SHP77 (cell line): ENCODE measurements around the gene RPP40.
"Not testable (repeated sequence)": the region's sequence is repeated elsewhere in the genome, so short reads cannot be mapped to it uniquely, and the experiment has no call there.

ENCODE experiments used
- DNase-seq, 2 experiments: peaks; one replicate each; lab custom pipeline; 2025; lab: John Stamatoyannopoulos, UW

The RPP40 gene

DNA sequence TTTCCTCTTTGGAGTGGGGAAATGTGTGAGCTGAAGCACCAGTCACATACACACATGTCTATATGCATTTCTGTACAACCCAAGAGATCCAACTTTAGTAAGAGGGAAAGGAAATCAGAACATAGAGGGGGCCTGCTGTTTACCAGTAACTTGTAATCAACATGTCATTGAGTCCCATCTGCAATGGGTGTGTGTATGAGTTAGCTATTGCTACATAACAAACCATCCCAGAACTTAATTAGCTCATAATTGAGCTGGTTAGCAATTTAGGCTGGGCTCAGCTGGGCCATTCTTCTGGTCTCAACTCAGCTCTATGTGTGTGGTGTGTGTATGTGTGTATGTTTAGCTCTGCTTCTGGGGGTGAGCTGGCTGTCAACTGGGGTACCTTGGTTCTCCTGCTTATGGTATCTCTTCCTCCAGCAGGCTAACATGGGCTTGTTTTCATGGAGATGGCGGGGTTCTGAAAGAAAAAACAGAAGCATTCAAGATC, 10.3 kb upstream of the RPP40 start:
- DNase-seq = no peak

DNA sequence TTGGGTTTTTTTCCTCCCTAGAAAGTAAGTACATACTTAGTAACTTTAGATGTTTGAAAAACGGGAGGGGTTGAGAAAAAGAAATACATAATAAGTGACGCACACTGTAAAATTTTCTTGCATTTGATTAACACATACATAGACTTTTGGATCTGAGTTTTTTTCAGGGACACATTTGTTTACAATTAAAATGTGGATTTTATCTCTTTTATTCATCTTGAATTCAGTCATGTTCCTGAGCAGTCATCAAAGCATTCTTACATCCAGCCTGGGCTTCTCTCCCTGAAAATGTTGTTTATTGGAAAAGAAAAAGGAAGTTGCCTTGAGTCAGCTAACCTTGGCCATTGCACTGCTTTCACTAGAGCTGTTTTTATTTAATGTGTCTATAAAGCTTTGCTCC, 8.7 kb upstream of the RPP40 start:
- DNase-seq = no peak

DNA sequence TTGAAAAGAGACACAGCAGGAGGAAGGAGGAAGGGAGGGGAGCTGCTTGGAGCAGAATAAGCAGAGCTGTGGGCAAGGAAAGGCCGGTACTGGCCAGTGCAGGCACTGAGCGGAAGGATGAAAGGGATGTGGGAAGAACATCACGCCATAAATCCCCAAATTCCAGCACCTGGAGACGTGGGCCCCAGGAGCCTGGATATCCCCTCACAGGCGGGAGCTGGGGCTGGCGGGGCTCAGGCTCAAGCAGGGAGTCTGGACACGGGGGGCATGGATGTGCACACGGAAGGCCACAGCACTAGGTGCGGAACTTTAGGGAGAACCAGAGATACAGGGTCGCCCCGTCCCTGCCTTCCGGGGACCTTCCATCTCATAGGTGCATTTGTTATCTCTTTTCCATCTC, 7.5 kb upstream of the RPP40 start:
- no peak for DNase-seq

GRCh38 chr6:5007531-5007930, 3.7 kb upstream of the RPP40 start:
- no peak for DNase-seq

DNA sequence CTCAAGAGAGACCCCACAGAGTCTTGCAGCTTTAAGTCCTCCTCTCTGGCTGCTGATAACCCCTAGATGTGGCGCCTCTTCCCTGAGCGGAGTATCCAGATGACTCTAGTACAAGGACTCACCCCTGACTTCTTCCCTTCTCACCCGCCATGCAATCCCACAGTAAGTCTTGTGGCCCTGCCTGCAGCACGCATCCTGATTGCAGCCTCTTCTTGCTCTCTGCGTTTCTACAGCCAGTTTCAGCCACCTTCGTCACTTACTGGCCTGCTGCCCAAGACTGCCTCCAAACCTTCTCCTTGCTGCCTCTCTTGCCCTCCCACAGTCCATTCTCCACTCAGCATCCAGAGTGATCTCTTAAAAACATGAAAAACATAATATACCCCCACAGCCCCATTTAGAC, 2.4 kb upstream of the RPP40 start:
- no peak for DNase-seq

- DNase-seq = not testable (repeated sequence)
Observed at GRCh38 chr6:5005038-5005433, 1.2 kb upstream of the RPP40 start.

DNA sequence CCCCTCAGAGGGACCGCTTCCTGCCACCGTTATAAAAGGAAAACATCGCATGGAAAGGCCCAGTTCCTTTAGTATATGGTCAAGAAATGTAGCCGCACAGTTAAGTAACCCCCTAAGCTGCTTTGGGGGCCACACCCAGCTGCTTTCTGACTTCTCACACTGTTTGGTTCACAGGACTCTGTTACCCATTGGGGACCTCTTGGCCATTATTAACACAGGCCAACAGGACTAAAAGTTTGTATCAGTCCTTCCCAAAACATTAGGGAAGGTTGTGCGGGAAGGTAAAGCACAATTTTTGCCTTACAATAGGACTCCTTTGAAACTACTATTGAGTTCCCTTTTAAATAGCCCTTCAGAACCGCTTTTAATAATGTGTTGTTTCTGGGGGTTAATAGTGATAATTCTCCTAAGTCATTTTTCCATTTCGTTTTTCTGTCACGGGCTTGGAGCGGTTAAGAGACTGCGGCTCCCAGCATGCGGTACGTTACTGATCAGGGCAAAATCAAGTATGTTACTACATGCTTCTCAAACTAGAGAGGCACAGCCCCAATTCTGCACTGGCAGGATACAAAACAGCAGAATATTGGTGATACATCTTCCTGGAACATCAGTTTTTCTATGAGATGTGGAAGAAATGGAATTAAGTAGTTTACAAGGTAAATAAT, 668 bp upstream of the RPP40 start:
- DNase-seq = no peak

DNA sequence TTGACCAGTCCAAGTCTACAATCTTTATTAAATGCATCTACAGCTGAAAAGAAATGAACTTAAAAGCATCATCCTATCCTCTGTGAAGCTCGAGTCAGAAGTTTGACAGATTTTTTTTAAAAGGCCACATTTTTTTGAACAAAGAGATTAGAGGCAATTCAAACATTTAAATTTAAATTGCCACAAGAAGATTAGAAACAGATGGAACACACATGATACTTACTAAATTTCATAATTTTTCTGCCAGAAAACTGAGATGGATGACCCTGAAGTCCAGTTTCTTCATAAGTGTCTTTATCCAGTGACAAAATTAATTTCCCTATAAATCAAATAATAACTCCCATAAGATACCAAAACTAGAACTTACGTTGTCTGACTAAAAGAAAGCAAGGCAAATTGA, 4.3 kb downstream of the RPP40 start:
- no peak for DNase-seq

DNA sequence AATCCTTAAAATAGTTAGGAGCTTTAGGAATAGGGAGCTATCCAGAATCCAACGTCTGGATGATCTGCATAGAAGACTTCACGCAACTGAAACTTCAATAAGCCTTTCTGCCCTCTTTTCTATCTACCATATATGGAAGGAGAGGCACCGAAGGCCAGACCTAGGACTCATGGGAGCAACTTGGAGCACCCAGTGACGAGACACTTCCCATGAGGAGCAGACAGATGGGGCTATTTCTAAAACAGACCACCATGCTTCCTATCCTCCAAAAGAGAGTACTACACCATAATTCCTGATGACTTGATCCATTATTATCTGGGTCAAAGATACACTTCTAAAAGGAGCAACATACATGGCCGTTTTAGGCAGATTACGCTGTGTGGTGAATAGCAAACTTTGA, 6.0 kb downstream of the RPP40 start:
- no peak for DNase-seq

GRCh38 chr6:4994741-4995140, 9.1 kb downstream of the RPP40 start:
- DNase-seq = no peak

GRCh38 chr6:4987432-4987831, 16.4 kb downstream of the RPP40 start:
- no peak for DNase-seq

DNA sequence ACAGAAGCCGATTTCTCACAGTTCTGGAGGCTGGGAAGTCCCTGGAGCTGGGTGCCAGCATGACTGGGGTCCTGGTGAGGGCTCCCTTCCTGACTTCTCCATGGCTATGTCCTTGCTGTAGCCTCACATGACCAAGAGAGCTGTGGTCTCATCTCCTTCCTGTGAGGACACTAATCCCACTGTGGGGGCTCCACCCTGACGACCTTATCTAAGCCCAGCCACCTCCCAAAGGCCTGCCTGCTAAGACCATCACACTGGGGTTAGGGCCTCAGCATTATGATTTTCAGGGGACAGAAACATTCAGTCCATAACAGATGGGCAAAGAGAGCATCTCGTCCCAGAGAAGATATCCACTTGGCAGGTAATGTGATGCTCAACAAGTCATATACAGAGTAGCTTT, 16.8 kb downstream of the RPP40 start:
- DNase-seq = no peak

GRCh38 chr6:4983322-4983721, 20.5 kb downstream of the RPP40 start:
- DNase-seq = no peak

- DNase-seq = no peak
Observed at GRCh38 chr6:4981761-4982160, 22.1 kb downstream of the RPP40 start.

DNA sequence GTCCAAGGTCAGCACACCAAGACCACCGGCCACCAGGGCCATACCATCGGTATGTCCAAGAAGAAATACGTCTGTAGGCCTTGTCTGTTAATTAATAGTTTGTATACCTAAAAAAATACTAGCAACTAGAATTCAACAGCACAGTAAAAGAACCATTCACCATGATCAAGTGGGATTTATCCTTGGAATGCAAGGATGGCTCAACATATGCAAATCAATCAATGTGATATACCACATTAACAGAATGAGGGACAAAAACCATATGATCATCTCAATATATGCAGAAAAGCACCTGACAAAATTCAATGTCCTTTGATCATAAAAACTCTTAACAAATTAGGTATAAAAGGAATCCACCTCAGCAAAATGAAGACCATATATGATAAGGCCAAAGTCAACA, 24.4 kb downstream of the RPP40 start:
- DNase-seq = no peak

DNA sequence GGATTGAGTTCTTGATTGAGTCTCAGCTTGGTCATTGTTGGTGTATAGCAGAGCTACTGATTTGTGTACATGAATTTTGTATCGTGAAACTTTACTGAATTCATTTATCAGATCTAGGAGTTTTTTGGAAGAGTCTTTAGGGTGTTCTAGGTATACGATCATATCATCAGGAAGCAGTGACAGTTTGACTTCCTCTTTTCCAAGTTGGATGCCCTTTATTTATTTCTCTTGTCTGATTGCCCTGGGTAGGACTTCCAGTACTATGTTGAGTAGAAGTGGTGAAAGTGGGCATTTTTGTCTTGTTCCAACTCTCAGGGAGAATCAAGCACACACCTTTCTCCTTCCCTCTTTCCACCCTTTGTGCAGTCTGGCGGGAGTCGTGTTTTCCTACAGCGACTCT, 26.4 kb downstream of the RPP40 start:
- DNase-seq = no peak

DNA sequence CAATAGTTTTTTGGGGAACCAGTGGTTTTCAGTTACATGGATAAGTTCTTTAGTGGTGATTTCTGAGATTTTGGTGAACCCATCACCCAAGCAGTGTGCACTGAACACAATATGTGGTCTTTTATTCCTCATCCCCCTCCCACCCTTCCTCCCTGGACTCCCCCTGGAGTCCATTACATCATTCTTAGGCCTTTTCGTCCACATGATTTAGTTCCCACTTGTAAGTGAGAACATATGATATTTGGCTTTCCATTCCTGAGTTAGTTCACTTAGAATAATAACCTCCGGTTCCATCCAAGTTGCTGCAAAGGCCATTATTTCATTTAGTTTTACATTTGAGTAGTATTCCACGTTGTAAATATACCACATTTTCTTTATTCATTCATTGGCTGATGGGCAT, 28.3 kb downstream of the RPP40 start:
- no peak for DNase-seq

DNA sequence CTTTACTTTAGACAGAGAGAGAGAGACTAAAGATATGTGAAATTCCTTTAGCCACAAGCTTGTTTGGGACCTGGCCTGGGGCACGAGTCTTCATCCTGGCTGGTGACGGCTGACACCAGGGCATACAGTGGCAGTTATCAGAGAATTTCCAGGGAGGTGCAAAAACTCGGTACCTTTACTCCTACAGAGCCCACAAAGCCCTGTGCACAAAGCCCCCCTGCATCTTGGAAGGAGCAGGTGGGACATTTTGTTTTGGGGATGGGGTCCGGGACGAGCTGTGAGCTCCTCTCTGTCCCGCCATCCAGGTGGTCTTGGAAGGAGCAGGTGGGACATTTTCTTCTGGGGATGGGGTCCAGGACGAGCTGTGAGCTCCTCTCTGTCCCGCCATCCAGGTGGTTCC, 28.9 kb downstream of the RPP40 start:
- DNase-seq = no peak

DNA sequence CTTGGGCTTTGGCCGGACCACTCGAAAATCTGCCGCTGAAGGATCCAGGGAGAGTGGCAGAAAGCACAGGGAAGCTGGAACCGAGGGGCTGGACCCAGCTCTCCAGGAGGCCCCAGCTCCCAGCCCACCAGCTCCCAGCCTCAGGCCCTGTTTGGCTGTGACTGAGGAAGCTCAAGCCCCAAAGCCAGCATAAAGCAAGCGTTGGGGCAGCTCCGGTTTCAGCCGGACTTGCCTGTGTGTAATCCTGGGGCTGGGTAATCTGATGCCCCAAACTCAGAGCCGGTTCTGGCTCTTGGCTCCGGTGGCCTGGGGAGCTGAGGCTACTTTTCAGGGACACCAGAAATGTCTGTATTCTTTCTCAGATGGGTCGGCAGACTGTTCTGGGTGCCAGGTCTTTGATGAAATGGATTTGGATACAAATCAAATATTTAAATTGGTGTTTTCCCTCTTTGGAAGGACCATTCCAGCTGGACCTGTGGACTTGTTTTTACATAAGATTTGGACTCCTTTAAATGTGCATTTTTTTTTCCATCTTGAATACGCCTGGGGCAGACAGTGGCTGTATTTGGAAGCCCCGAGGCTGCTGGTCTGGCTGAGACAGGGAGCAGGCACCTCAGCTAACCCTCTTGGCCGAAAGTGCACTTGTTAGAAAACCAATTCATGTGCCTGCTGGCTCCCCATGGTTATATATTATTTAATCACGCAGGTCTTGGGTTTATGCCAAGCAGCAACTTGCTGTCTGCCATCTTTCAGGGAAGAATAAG, 29.7 kb downstream of the RPP40 start:
- DNase-seq = peak; percentile 7 to 29

DNA sequence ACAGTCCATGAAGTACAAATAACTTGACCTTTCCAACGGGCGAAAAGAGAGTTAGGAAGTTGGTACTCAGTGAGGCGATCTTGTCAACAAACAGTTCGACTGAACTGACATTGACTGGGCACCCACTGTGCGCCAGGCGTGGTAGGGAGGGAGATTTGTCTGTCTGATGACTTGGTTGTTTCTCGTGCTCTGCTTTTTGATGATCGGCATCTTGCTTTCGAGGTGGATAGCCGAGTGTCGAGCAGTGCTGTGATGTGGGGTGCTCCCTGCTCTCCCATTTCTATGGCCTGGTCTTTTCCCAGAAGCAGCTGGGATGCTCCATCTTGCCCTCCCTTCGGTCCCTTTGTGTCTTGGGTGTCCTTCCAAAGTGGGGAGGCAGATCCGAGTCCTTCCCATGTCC, 30.4 kb downstream of the RPP40 start:
- no peak for DNase-seq

DNA sequence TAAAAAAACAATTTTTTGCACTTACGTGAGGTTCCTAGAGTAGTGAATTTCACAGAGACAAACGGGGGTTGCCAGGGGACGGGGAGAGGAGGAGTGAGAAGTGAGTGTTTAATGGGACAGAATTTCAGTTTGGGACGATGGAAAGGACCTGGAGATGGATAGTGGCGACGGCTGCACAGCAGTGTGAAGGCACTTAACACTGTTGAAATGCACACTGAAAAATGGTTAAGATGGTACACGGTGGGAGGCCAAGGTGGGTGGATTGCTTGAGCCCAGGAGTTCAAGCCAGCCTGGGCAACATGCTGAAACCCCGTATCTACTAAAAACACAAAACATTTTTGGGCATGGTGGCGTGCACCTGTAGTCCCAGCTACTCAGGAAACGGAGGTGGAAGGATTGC, 31.4 kb downstream of the RPP40 start:
- no peak for DNase-seq

DNA sequence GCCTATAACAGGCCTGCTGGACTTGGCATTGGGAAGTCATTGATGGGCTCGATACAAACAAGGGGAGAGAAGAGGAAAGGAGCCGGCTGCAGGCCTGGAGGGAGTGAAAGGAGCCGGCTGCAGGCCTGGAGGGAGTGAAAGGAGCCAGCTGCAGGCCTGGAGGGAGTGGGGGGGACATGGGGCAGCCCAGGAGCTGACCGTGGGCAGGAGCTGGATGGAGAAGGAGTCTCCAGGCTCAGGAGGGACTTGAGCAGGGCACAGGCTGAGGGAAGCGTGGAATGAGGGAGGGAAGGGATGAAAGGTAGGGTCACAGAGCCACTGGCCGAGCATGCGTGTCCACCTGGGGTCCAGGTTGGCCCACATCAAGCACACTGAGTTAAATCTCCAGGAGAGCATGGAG, 32.0 kb downstream of the RPP40 start:
- DNase-seq = no peak

DNA sequence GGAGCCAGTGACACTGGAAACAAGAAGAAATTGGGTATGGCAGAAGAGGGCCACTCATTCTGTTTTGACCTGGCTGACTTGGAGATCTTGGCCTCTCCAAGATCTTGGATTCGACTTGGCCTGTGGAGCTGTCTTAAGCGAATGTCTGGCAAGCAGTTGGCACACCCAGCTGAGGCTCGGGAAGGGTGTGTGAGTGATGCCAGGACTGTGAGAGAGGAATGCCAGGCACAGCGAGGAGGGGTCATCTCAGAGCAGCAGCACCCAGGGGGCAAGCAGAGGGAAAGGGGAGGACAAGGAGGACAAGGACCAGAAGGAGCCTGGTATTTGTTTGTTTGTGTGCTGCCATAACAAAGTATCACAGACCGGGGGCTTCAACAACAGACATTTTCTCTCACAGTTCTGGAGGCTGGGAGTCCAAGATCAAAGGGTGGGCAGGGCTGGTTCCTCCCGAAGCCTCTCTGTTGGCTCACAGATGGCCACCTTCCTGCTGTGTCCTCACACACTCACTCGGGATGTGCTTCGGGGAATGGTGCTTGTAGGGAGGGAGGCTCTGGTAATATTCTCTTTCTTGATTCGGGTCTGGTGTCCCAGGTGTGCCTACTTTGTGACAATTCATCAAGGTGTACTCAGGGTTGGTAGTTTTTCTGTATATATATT, 33.0 kb downstream of the RPP40 start:
- no peak for DNase-seq
